DND-41 (cell line): Measurements from ENCODE around the gene NECAP2.
A peak's percentile ranks its signal among the peaks of the same experiment; 100 is the strongest.
"Not testable (repeated sequence)": the region's sequence is repeated elsewhere in the genome, so short reads cannot be mapped to it uniquely, and the experiment has no call there.

Experiments
- ATAC-seq: fragments of 200-7000 bp; cut with Tn5 transposase; 3 replicates; pipeline ENCODE4 v1.9.1; 2021; ENCODE audit warnings: low read depth; ENCODE audit not compliant: insufficient read depth
- DNase-seq: peaks from one replicate; pipeline ENCODE4 v3.0.0-alpha.2; 2020
- H2AFZ ChIP-seq: 2 replicates; pipeline ENCODE4 v1.6.0; 2012; ENCODE audit warnings: low read depth, low read length
- H3K27ac ChIP-seq: 2 replicates; pipeline ENCODE4 v1.5.1; 2012; ENCODE audit warnings: low read length, inconsistent platforms
- H3K27me3 ChIP-seq: fragments of 200-600 bp; sonication (generic); 2 replicates; pipeline ENCODE4 v1.6.0; 2012; ENCODE audit warnings: low read length, mild to moderate bottlenecking, inconsistent platforms; ENCODE audit not compliant: insufficient read depth, poor library complexity
- H3K36me3 ChIP-seq: 2 replicates; pipeline ENCODE4 v1.5.1; 2012; ENCODE audit warnings: low read length, inconsistent platforms; ENCODE audit not compliant: insufficient read depth
- H3K4me1 ChIP-seq: 2 replicates; pipeline ENCODE4 v1.5.1; 2012; ENCODE audit warnings: mild to moderate bottlenecking, low read length; ENCODE audit not compliant: insufficient read depth
- H3K4me2 ChIP-seq: 2 replicates; pipeline ENCODE4 v1.6.0; 2012; ENCODE audit warnings: mild to moderate bottlenecking, moderate library complexity, low read length, inconsistent platforms; ENCODE audit not compliant: insufficient read depth
- H3K4me3 ChIP-seq, 2 experiments: fragments of 200-600 bp in 1 of 2; shearing (Covaris generic) in 1 of 2; 2 replicates each; pipeline ENCODE4 v1.5.1; 2012 to 2016; ENCODE audit warnings: inconsistent platforms in 2 of 2, low read length in 2 of 2, mild to moderate bottlenecking in 2 of 2, low read depth in 1 of 2, moderate library complexity in 1 of 2
- H3K79me2 ChIP-seq: 2 replicates; pipeline ENCODE4 v1.6.0; 2012; ENCODE audit warnings: low read length, inconsistent platforms; ENCODE audit not compliant: insufficient read depth
- H3K9ac ChIP-seq: 2 replicates; pipeline ENCODE4 v1.6.0; 2012; ENCODE audit warnings: low read depth, mild to moderate bottlenecking, inconsistent platforms, low read length, moderate library complexity
- H3K9me3 ChIP-seq: 2 replicates; pipeline ENCODE4 v1.5.1; 2012; ENCODE audit warnings: low read length, moderate library complexity, mild to moderate bottlenecking, inconsistent platforms; ENCODE audit not compliant: insufficient read depth, severe bottlenecking
- H4K20me1 ChIP-seq: 2 replicates; pipeline ENCODE4 v1.6.0; 2012; ENCODE audit warnings: low read length; ENCODE audit not compliant: insufficient read depth

NECAP2 gene

DNA sequence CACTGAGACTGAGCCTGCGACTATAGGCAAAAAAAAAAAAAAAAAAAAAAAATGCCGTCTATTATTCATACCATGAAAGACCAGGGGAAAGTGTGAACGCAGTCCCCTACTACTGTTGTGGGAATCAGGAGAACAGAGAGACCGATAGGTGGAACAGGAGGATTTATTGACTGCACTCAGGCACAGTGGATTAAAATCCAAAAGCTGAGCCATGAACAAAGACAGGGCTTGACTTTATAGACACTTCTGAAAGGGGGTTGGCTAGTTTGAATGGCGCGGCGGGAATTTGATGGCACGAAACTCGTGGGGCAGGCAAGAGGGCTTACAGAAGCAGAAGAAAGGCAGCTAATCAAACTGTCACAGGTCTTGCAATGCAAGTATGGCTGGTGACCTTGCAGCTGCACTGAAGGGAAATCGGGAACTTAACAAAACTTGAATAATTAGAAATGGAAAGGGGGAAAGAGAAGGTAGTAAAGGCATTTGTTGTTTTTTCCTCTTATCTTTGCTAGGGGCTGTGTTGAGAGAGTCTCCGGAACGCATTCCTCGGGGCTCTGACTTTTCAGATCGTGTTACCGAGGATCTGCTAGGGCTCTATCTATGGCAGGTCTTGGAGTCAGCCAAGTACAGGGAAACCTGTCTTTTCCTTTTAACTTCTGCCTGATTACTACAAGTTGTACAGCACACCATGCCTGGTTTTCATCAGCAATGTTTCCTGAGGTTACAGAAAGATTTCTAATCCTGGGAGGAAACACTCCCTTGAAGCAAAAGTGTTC lies 66.0 kb downstream of the NECAP2 start:
- H3K79me2 ChIP-seq, H3K36me3 ChIP-seq, H3K27me3 ChIP-seq, DNase-seq, H3K9me3 ChIP-seq, H3K9ac ChIP-seq, H4K20me1 ChIP-seq, H2AFZ ChIP-seq, ATAC-seq, H3K4me2 ChIP-seq, H3K4me1 ChIP-seq, H3K27ac ChIP-seq, H3K4me3 ChIP-seq: not testable (repeated sequence)

DNA sequence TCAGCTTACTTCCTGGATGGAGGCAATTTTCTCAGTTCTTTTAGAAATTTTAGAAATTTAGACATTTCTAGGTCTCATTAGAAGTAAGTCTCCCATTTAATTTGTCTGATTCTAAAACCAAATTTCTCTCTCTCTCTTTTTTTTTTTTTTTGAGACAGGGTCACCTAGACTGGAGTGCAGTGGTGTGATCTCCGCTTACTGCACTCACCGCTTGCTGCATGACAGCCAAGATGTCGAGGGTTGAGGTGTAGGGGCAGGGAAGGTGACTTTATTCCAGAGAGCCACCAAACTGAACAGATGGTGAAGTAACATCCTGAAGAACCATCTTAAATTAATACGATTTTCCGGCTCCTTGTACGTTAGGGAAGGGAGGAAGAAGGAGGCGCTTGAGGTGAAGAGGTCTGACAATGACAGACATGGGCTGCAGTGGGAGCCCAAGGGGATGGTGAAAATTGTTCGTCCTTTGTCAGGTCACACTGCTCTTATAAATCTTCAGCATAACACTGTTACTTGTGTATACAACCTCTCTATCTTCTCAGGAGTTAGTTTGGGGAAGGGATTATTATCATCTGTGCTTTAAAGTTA lies 68.4 kb downstream of the NECAP2 start:
- not testable (repeated sequence) for H3K36me3 ChIP-seq, H3K9me3 ChIP-seq, H2AFZ ChIP-seq, ATAC-seq, H3K9ac ChIP-seq, H4K20me1 ChIP-seq, H3K27me3 ChIP-seq, H3K27ac ChIP-seq, H3K4me3 ChIP-seq, H3K79me2 ChIP-seq, H3K4me2 ChIP-seq
- H3K4me1 ChIP-seq = peaks cover 12% of the 10 kb centered on the region; the same call in 1 of the 2 replicates
- DNase-seq = peak; percentile 33
